Stimulated activated naive CD8-positive, alpha-beta T cell treated with anti-CD3 and anti-CD28 coated beads, Interleukin-15, amount 100 ng/mL, for 72 hours (primary cell): Measurements from ENCODE around the gene HLA-E.
"Not testable (repeated sequence)": the region's sequence is repeated elsewhere in the genome, so short reads cannot be mapped to it uniquely, and the experiment has no call there.

Experiments used
- ATAC-seq: fragments of 150-1000 bp; cut with Tn5 transposase; 2 replicates; pipeline ENCODE4 v1.10.0; 2021; ENCODE audit warnings: mild to moderate bottlenecking, moderate library complexity
- DNase-seq, 2 donors: peaks; one replicate each; pipeline ENCODE4 v3.0.0; 2021 to 2022
- H3K27ac Mint-ChIP-seq, 2 donors: one replicate each; pipeline ENCODE4 v1.8.0; 2022; ENCODE audit warnings: mild to moderate bottlenecking in 2 of 2, mixed read lengths in 2 of 2, moderate library complexity in 2 of 2
- H3K27me3 Mint-ChIP-seq: one replicate; pipeline ENCODE4 v1.8.0; 2022; ENCODE audit warnings: mixed read lengths
- H3K4me1 Mint-ChIP-seq: one replicate; pipeline ENCODE4 v1.8.0; 2022; ENCODE audit warnings: mild to moderate bottlenecking, mixed read lengths
- H3K4me3 Mint-ChIP-seq, 2 donors: one replicate each; pipeline ENCODE4 v1.8.0; 2022; ENCODE audit warnings: mild to moderate bottlenecking in 2 of 2, mixed read lengths in 2 of 2, moderate library complexity in 1 of 2
- H3K9me3 Mint-ChIP-seq, 2 donors: one replicate each; pipeline ENCODE4 v1.8.0; 2022; ENCODE audit warnings: mixed read lengths in 2 of 2

The HLA-E gene

DNA sequence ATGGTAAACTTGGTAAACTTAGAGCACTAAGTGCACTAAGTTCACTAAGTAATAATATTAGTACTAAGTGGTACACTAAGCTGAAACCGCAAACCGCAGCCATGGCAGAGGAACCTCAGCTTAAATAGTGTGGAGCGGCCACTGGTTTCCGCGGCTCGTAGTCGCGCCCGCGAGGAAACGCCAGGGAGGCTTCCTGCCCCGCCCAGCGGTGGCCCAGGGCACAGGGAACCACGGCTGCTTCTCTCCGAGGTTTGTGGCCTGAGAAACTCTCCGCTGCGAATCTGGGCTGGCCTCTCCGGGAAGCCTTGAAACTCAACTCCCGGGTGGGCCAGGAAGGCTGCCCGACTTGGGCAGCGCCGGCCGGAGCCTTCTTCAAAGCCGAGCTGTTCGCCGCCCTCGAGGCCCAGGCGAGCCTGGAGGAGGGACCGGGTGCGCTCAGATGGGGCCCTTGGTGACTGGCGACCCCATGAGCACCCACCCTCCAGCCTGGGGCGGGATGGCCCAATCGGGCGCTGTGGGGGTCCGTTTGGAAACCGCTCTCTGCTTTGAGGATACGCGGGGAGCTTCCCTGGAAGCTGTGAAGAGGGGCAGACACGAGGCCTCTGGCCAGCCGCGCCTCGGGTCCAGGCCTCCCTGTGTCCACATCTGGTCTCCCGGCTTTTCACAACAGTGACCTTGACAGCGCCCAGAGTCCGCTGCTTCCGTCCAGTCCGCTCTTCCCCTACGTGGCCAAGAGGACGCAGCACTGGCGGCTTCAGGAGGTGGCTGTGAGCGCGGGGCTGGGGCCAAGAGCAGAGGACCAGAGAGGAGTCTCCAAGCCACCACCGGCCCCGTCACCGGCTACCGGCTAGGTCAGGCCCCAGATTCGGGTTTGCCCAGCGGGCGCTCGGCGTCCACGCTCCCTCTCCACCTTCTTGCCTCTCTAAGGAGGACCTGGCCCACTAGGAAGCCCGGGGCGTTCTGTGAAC, 25.4 kb upstream of the HLA-E start:
- peak overlapping the region in 1 of 2 donors; percentile 23 for H3K27ac Mint-ChIP-seq
- H3K4me1 Mint-ChIP-seq: peaks cover 52% of the 10 kb centered on the region
- peak overlapping the region; percentile 24 to 32 for H3K4me3 Mint-ChIP-seq
- peaks cover 7 to 13% of the 10 kb centered on the region in 2 donors for H3K9me3 Mint-ChIP-seq
- peak; percentile 55 to 76 for DNase-seq
- H3K27me3 Mint-ChIP-seq: peaks cover 98% of the 10 kb centered on the region
- ATAC-seq: peak; percentile 86

DNA sequence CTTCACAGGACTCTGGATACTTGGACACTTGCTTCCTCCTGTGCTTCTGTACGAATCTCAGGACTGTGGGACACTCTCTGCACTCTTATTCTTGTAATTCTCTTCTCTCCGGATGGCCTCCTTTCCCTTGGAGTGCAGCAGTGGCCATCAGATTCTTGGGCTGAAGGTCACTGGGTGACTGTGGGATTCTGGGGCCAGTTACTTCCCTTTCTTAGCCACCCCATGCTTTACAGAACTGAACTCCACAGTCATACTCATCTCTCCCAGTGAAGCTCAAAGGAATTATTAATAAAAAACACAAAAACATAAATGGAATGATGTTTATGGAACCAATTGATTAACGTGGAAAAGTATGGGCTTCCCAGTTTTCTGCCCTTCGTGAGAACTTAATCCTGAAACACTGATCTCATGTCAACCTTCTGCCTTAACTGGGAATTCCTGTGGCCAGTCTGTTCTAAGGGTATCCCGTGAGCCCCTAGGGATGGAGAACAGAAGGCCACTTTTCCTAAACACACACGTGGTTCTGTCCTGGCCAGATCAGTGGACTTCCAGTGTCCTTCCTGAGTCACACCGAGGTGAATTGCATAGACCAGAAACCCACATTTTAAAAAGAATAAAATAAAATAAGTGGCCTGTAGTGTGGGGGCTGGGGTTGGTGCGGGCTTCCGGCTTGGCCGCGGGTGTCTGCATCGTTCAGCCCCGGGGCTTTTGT, 23.6 kb upstream of the HLA-E start:
- ATAC-seq (no peak), DNase-seq (no peak)
- H3K27me3 Mint-ChIP-seq: peaks cover 95% of the 10 kb centered on the region
- peaks cover 52% of the 10 kb centered on the region for H3K4me1 Mint-ChIP-seq
- H3K9me3 Mint-ChIP-seq: peaks cover 0 to under 1% of the 10 kb centered on the region in 2 donors
- H3K27ac Mint-ChIP-seq: no peak overlapping the region
- H3K4me3 Mint-ChIP-seq: peak overlapping the region in 1 of 2 donors; percentile 20

DNA sequence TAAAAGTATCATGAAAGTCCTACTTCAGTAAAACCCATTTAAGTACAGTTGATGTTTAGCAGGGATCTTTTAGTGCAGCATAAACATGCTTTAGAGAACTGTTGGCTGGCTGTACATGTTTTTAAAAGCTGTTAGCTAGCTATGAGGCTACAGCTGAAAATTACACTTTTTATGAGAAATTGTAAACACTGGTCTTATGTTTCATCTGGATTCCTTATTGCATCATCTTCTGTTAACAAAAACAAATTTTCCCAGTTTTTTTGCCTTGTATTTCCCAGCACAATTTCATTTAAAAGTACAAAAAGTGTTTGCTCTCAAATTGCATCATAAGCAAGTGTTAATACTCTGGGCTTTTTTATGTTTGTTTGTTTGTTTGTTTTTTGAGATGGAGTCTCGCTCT, 18.3 kb upstream of the HLA-E start:
- no peak overlapping the region for H3K4me3 Mint-ChIP-seq
- ATAC-seq: no peak
- H3K4me1 Mint-ChIP-seq: peaks cover 14% of the 10 kb centered on the region
- H3K27ac Mint-ChIP-seq: no peak overlapping the region
- H3K27me3 Mint-ChIP-seq: peaks cover 85% of the 10 kb centered on the region
- DNase-seq: no peak
- H3K9me3 Mint-ChIP-seq: no peaks in the 10 kb centered on the region

- not testable (repeated sequence) for H3K4me1 Mint-ChIP-seq, H3K4me3 Mint-ChIP-seq, DNase-seq, H3K27ac Mint-ChIP-seq, ATAC-seq, H3K9me3 Mint-ChIP-seq
- peaks cover 87% of the 10 kb centered on the region for H3K27me3 Mint-ChIP-seq
Measured at GRCh38 chr6:30475116-30475515, 14.2 kb upstream of the HLA-E start.

DNA sequence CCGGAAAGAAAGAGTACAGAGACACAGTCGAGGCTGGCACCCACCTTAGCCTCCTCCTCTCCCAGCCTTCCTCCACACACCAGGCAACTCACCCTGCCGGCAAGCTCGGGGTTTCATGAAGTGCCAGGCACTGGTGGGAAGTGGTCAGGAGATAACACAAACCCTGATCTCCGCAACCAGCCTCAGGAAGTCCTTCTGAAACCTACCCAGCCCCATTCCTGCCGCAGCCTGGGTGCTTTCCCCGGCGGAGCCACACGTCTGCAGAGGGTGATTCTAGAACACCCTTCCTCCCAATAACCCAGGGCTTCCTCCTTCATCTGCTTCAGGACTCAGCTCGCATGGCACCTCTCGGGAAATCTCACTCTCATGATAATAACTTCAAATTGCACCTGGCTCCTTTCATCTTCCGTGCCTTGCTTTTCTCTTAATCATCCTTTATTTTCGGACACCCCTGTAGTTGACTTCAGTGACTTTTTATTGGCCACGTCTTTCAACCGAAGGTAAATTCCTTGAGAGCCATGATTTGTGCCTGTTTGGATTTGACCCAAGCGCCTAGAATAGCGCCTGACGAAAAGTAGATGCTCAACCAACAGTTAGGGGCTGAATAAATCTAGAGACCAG, 8.7 kb upstream of the HLA-E start:
- Mint-ChIP-seq H3K27me3 (peaks cover 76% of the 10 kb centered on the region), H3K4me3 (peak overlapping the region; percentile 62 to 77), H3K4me1 (peaks cover 22% of the 10 kb centered on the region), H3K27ac (no peak overlapping the region), H3K9me3 (no peaks in the 10 kb centered on the region)
- peak in 1 of 2 donors; percentile 71 for DNase-seq
- ATAC-seq: peak; percentile 84

DNA sequence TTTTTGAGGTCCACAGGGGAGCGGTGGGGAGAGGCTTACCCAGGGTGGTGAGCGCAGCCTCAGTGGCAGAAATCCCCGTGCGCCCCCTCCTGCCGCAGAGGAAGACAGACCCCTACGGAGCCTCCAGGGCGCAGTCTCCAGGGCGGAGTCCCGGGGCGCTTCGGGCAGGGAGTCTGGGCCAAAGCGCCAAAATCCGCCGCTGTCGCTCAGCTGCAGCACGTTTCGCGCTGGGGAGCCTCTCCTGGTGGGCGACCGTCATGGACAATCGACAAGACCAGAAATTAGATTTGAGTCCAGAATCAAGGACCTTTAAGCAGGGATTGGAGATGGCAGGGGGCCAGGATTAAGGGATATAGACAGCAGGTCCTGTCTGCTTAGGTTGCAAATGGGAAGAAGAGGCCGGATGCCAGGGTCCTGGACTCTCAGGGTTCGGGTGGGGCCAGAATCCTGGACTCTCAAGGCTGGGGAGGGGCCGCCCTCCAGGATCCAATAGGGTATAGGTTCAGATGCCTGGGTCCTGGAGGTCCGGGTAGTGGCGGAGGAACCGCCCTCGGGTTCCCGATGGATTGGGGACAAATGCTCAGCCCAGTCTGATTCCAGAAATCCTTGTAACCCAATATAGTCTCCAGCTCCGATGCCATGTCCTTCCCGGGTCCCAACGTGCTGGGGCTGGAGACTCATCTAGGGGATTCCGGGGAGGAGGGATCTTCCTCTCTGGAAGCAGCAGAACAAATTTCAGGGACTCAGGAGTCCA, 7.9 kb upstream of the HLA-E start:
- Mint-ChIP-seq H3K4me1 (peaks cover 24% of the 10 kb centered on the region), H3K27ac (peak overlapping the region in 1 of 2 donors; percentile 6), H3K9me3 (no peaks in the 10 kb centered on the region), H3K27me3 (peaks cover 70% of the 10 kb centered on the region), H3K4me3 (peak overlapping the region; percentile 62 to 77)
- no peak for ATAC-seq
- DNase-seq: no peak

DNA sequence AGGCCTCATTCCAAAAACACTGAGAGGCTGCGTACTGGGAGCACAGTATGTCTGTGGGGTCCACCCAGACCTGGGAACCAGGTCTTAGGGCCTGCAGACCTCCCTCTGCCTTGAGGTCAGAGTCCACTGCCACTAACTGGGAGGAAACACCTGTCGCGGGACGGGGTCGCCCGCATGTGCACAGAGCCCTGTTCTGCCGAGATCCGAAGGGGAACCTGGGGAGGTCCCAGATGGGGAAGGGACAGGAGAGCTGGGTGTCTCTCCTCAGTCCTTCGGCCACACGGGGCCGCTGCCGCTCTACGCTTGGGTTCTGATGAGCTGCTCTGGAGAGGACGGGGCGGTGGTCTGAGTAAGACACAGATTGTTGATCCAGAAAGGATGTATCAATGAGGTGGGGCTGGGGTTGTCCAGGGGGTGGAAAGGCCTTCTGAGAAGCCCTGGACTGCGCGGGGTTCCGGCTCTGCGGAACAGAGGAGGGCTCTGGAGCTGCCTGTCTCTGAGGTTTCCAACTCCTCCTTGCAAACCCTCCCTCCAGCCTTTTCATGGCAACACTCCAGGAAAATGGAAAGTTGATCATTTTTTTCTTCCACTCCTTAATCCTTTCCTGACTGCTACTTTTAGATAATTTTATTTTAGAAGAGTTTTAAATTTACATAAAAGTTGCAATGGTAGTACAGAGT, 7.2 kb upstream of the HLA-E start:
- Mint-ChIP-seq H3K27me3 (peaks cover 63% of the 10 kb centered on the region), H3K4me3 (peak overlapping the region; percentile 38 to 77), H3K4me1 (peaks cover 31% of the 10 kb centered on the region)
- not testable (repeated sequence) for H3K27ac Mint-ChIP-seq, H3K9me3 Mint-ChIP-seq
- ATAC-seq (peak; percentile 95), DNase-seq (peak; percentile 80 to 87)

DNA sequence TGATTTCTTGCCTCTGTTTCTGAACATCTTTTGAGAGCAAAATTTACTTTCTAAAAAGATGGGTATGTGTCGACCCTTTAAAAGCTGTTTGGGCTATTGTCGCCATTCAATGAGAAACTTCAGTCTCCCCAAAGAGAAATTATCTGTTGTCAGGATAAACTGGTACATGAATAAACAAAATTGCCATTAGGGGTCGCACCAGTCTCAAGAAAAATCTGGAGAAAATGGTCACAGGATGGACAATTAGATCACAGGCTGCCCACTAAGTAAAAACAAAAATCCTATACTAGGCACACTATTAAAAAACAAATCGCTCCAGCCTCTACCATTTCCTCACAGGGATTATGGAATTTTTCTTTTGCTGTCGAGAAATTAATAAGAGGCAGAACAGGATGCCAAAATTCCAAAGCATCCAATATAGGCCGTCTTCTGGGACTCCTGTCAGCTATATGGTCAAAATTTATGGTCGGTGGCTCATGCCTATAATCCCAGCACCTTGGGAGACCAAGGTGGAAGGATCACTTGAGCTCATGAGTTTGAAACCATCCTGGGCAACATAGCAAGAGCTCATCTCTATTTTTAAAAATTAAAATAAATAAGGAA, 5.5 kb upstream of the HLA-E start:
- Mint-ChIP-seq H3K4me1 (peaks cover 43% of the 10 kb centered on the region), H3K27me3 (peaks cover 47% of the 10 kb centered on the region), H3K9me3 (no peaks in the 10 kb centered on the region), H3K27ac (no peak overlapping the region), H3K4me3 (no peak overlapping the region)
- ATAC-seq (no peak), DNase-seq (no peak)

- H3K9me3 Mint-ChIP-seq: peaks cover 0 to 4% of the 10 kb centered on the region in 2 donors
- H3K4me3 Mint-ChIP-seq: no peak overlapping the region
- no peak for ATAC-seq
- H3K4me1 Mint-ChIP-seq: peaks cover 54% of the 10 kb centered on the region
- no peak for DNase-seq
- peaks cover 32% of the 10 kb centered on the region for H3K27me3 Mint-ChIP-seq
- no peak overlapping the region for H3K27ac Mint-ChIP-seq
Measured at GRCh38 chr6:30485236-30485635, 4.1 kb upstream of the HLA-E start.

DNA sequence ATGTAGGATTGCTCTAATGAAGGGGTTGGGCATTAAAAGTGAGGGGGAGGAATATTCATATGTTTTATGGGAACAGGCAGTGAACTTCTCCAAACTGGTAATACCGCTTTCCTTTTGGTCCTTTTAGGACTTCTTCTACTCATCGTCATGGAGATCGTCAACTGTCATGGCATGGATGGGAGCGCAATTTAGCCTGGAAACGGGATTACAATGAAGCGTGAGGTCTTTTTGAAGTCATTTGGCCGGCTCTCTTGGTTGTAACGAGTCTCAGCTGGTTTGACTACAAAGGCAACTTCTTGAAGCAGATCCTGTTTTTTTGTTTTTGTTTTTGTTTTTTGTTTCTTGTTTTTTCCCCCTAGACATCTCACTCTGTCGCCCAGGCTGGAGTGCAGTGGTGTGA, 1.4 kb upstream of the HLA-E start:
- ATAC-seq (no peak), DNase-seq (no peak)
- Mint-ChIP-seq H3K27ac (peak overlapping the region in 1 of 2 donors; percentile 88), H3K9me3 (peaks cover 0 to 4% of the 10 kb centered on the region in 2 donors), H3K4me3 (peak overlapping the region; percentile 3 to 21), H3K27me3 (peaks cover 6% of the 10 kb centered on the region), H3K4me1 (peaks cover 59% of the 10 kb centered on the region)

DNA sequence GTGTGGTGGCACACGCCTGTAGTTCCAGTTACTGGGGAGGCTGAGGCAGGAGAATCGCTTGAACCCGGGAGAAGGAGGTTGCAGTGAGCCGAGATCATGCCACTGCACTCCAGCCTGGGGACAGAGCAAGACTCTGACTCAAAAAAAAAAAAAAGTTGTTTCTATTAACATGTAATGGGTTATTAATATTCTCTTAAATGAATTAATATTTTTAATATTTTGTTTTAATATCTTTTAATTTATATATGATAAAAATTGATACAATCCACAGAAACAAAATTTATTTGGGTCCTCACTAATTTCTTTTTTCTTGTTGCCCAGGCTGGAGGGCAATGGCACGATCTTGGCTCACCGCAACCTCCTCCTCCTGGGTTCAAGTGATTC, 620 bp upstream of the HLA-E start:
- H3K9me3 Mint-ChIP-seq: not testable (repeated sequence)

DNA sequence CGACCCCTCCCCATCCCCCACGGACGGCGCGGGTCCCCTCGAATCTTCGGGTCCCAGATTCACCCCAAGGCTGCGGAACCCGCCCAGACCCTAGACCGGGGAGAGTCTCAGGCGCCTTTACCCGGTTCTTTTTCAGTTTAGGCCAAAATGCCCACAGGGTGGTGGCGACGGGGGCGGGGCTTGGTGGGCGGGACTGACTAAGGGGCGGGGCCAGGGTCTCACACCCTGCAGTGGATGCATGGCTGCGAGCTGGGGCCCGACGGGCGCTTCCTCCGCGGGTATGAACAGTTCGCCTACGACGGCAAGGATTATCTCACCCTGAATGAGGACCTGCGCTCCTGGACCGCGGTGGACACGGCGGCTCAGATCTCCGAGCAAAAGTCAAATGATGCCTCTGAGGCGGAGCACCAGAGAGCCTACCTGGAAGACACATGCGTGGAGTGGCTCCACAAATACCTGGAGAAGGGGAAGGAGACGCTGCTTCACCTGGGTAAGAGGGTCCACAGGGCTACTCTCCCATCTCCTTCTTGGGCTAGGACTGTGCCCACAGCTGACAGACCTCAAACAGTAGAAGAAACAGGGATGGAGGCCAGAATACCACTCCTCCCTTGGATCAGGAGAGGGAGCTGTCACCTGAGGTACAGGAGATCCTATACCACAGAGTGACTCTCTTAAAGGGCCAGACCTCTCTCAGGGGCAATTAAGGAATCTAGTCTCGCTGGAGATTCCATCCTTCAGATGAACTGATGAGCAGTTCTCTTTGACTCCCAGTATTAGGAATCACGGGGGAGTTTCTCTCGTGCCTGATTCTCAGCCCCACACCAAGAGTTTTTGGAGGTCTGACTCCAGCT, 942 bp downstream of the HLA-E start:
- peak; percentile 68 for ATAC-seq
- H3K27me3 Mint-ChIP-seq: no peaks in the 10 kb centered on the region
- peaks cover 82% of the 10 kb centered on the region for H3K4me1 Mint-ChIP-seq
- peak overlapping the region; percentile 99 to 100 for H3K27ac Mint-ChIP-seq
- peak overlapping the region; percentile 99 for H3K4me3 Mint-ChIP-seq
- DNase-seq: peak; percentile 73 to 81
- peaks cover 0 to 4% of the 10 kb centered on the region in 2 donors for H3K9me3 Mint-ChIP-seq

More for the DNA sequence above, 620 bp upstream of the HLA-E start:
- not testable (repeated sequence) for ATAC-seq, DNase-seq, H3K27me3 Mint-ChIP-seq
- H3K27ac Mint-ChIP-seq: peak overlapping the region; percentile 99 to 100
- H3K4me1 Mint-ChIP-seq: peaks cover 66% of the 10 kb centered on the region
- peak overlapping the region; percentile 99 for H3K4me3 Mint-ChIP-seq

GRCh38 chr6:30491291-30491953, 2.1 kb downstream of the HLA-E start:
- not testable (repeated sequence) for H3K27me3 Mint-ChIP-seq, DNase-seq
- peak overlapping the region; percentile 99 to 100 for H3K27ac Mint-ChIP-seq

More at GRCh38 chr6:30491291-30491953, 2.1 kb downstream of the HLA-E start:
- not testable (repeated sequence) for ATAC-seq, H3K9me3 Mint-ChIP-seq
- Mint-ChIP-seq H3K4me1 (peaks cover 92% of the 10 kb centered on the region), H3K4me3 (peak overlapping the region; percentile 99)
